HG02973 (cell line): Measurements from ENCODE around the gene TMEM187.

Experiments
- ATAC-seq: cut with Tn5 transposase; IDR thresholded peaks from one replicate; pipeline ENCODE4 v1.9.1; 2021; ENCODE audit warnings: moderate library complexity; ENCODE audit not compliant: unreplicated experiment

TMEM187 gene

GRCh38 chrX:153934762-153935325 is 37.7 kb upstream of the TMEM187 start, which contains the start of gene NAA10:
NAA10 (minus strand) TSS chrX:153935037; CDS start chrX:153934904, 133 bp downstream.
- peak; percentile 68 for ATAC-seq

GRCh38 chrX:153935326-153935851 is 37.2 kb upstream of the TMEM187 start:
- no peak for ATAC-seq

GRCh38 chrX:153937056-153937455 is 35.5 kb upstream of the TMEM187 start:
- ATAC-seq = no peak

- ATAC-seq = no peak
Measured at GRCh38 chrX:153938226-153938786, 34.2 kb upstream of the TMEM187 start.

GRCh38 chrX:153939573-153939972 is 33.0 kb upstream of the TMEM187 start:
- no peak for ATAC-seq

GRCh38 chrX:153941336-153942252 is 31.0 kb upstream of the TMEM187 start:
- no peak for ATAC-seq

- ATAC-seq = no peak
Measured at GRCh38 chrX:153944140-153944799, 28.3 kb upstream of the TMEM187 start, which contains the start of gene RENBP. RENBP (minus strand) TSS chrX:153944643; CDS start chrX:153944610, 33 bp downstream.

GRCh38 chrX:153944800-153945150 is 27.8 kb upstream of the TMEM187 start:
- no peak for ATAC-seq

GRCh38 chrX:153945956-153946943 is 26.3 kb upstream of the TMEM187 start:
- ATAC-seq = no peak

GRCh38 chrX:153947009-153947769 is 25.4 kb upstream of the TMEM187 start:
- ATAC-seq = no peak

GRCh38 chrX:153948002-153948466 is 24.5 kb upstream of the TMEM187 start:
- ATAC-seq = no peak

- ATAC-seq = no peak
Measured at GRCh38 chrX:153948847-153949805, 23.4 kb upstream of the TMEM187 start.

GRCh38 chrX:153950127-153950526 is 22.4 kb upstream of the TMEM187 start:
- no peak for ATAC-seq

GRCh38 chrX:153951683-153952372 is 20.7 kb upstream of the TMEM187 start:
- ATAC-seq = no peak

GRCh38 chrX:153952373-153953026 is 20.1 kb upstream of the TMEM187 start:
- ATAC-seq = no peak

GRCh38 chrX:153953342-153953830 is 19.2 kb upstream of the TMEM187 start:
- no peak for ATAC-seq
